Adrenal gland (tissue), 12 donors: Measurements from ENCODE around the gene GRIK5. TPM values are rescaled to one million over a fixed set of nuclear protein-coding genes. Genes with fewer than 3 reads are reported as not detected.

Source experiments
- DNase-seq, 7 donors: peaks; one replicate each; pipeline ENCODE4 v3.0.0-alpha.2; 2019 to 2020
- H3K27ac ChIP-seq, 5 donors: fragments of 200-600 bp; sonication (generic) in 4 of 5; 1 replicate in 3 of 5; 2 replicates in 2 of 5; pipeline versions ENCODE4 v1.5.1 to v1.8.0; 2016 to 2020; ENCODE audit warnings: mild to moderate bottlenecking in 1 of 5
- H3K27me3 ChIP-seq: fragments of 200-600 bp; 2 replicates; pipeline ENCODE4 v1.8.0; 2021
- H3K36me3 ChIP-seq, 2 donors: fragments of 200-600 bp; replicated peaks in 1 of 2; 1 replicate in 1 of 2; 2 replicates in 1 of 2; pipeline versions ENCODE4 v1.5.1 to v1.8.0; 2018 to 2022
- H3K4me1 ChIP-seq, 2 donors: fragments of 200-600 bp; replicated peaks in 1 of 2; 1 replicate in 1 of 2; 2 replicates in 1 of 2; pipeline versions ENCODE4 v1.5.1 to v1.8.0; 2018 to 2021
- H3K4me3 ChIP-seq, 4 donors: fragments of 200-600 bp; sonication (generic) in 3 of 4; one replicate each; pipeline ENCODE4 v1.5.1; 2016 to 2018
- H3K9me3 ChIP-seq, 3 donors: fragments of 200-600 bp; sonication (generic) in 1 of 3; replicated peaks in 1 of 3; 1 replicate in 2 of 3; 2 replicates in 1 of 3; pipeline versions ENCODE4 v1.5.1 to v1.8.0; 2016 to 2021
- POLR2A ChIP-seq, 2 donors: fragments of 450-650 bp; IDR thresholded peaks; one replicate each; pipeline ENCODE4 v1.6.1; 2017; ENCODE audit warnings: antibody characterized with exemption in 2 of 2, mild to moderate bottlenecking in 2 of 2, moderate library complexity in 1 of 2
- WGBS, 4 donors: extraction: QIAGEN DNeasy Blood & Tissue Kit in 2 of 4; methylation state at CpG; one replicate each; pipeline versions ENCODE4 v1.1.5 to v1.1.7; 2013 to 2017; 5-methylcytosine and 5-hydroxymethylcytosine counted together
- intact Hi-C, 2 donors: fragments of 100-400 bp; cut with DNase I; formaldehyde crosslinking; loops; one replicate each; pipeline versions ENCODE4 v1.14.1 to v1.15.0; 2022 to 2023
- polyA plus RNA-seq, 3 donors: library from polyadenylated mRNA; stranded (reverse); fragments of 200-250 nt in 2 of 3; fragments of 350-450 nt in 1 of 3; fragmentation: Illumina TruSeq in 1 of 3; extraction: RNeasy Lipid Tissue Mini Kit (QIAGEN cat#74804) in 1 of 3; gene quantifications; one replicate each; pipeline ENCODE4 v1.2.3, GENCODE V29; 2013 to 2014
- total RNA-seq, 9 donors: library from RNA; depleted of rRNA in 4 of 9; stranded (reverse); fragments of >200 nt in 4 of 9; fragments of 120-200 nt in 1 of 9; fragmentation: NEBNext Ultra II Directional in 1 of 9; extraction: Animal tissue kit (Norgen Biotek cat#: 25700) in 1 of 9; gene quantifications; one replicate each; pipeline versions ENCODE4 v1.1.0 to v1.2.4, GENCODE V29; 2013 to 2023
- TF ChIP-seq, protein P1 (sequence below), 6 experiments: fragments of 450-650 bp in 4 of 6; fragments of 200-600 bp in 2 of 6; sonication (generic) in 1 of 6; IDR thresholded peaks; 1 replicate in 5 of 6; 2 replicates in 1 of 6; pipeline versions ENCODE4 v1.5.1 to v1.8.0; 2016 to 2021; ENCODE audit warnings: antibody characterized with exemption in 6 of 6, mild to moderate bottlenecking in 2 of 6, moderate library complexity in 1 of 6
- donor health status: healthy with polysubstance abuse.
- donor health status: Bipolar disorder and iron deficiency.
- donor health status: DM: yes; HTN: yes; CAD: no.
- donor health status: DM: no; HTN: no; CAD: no.
- donor health status: DM: no; HTN: no; CAD: no.
- donor health status: DM: yes; HTN: yes; CAD: no.

Gene GRIK5
- total and polyA plus RNA-seq, 12 donors, result 0.24 to 11.9 (median 2.3) TPM; not detected in 1

- Histone ChIP-seq H3K4me1 (no peaks in the 10 kb centered on the region), H3K36me3 (no peaks in the 10 kb centered on the region), H3K27ac (no peak overlapping the region), H3K27me3 (no peaks in the 10 kb centered on the region), H3K9me3 (no peaks in the 10 kb centered on the region), H3K4me3 (no peak overlapping the region)
- WGBS, 4 donors, result 76 to 90% (median 86%) methylated on average over 8 to 11 of the region's 11 CpGs
- intact Hi-C loops, result no loop called here
- TF ChIP-seq, protein P1, sequence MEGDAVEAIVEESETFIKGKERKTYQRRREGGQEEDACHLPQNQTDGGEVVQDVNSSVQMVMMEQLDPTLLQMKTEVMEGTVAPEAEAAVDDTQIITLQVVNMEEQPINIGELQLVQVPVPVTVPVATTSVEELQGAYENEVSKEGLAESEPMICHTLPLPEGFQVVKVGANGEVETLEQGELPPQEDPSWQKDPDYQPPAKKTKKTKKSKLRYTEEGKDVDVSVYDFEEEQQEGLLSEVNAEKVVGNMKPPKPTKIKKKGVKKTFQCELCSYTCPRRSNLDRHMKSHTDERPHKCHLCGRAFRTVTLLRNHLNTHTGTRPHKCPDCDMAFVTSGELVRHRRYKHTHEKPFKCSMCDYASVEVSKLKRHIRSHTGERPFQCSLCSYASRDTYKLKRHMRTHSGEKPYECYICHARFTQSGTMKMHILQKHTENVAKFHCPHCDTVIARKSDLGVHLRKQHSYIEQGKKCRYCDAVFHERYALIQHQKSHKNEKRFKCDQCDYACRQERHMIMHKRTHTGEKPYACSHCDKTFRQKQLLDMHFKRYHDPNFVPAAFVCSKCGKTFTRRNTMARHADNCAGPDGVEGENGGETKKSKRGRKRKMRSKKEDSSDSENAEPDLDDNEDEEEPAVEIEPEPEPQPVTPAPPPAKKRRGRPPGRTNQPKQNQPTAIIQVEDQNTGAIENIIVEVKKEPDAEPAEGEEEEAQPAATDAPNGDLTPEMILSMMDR (IDR thresholded peaks at IDR 0.05), result no peak
- TF ChIP-seq POLR2A (IDR thresholded peaks at IDR 0.05), result no peak
- no peak for DNase-seq
These were observed 98.6 kb downstream of the GRIK5 start for GRCh38 chr19:41971363-41971762.

- Histone ChIP-seq H3K9me3 (no peaks in the 10 kb centered on the region), H3K36me3 (no peaks in the 10 kb centered on the region), H3K4me3 (no peak overlapping the region), H3K4me1 (no peaks in the 10 kb centered on the region), H3K27me3 (no peaks in the 10 kb centered on the region), H3K27ac (no peak overlapping the region)
- intact Hi-C loops, result no loop called here
- no peak for DNase-seq
- WGBS, 4 donors, result 86 to 93% (median 92%) methylated on average over 10 to 19 of the region's 19 CpGs
- no peak for TF ChIP-seq POLR2A (IDR thresholded peaks at IDR 0.05)
- TF ChIP-seq, protein P1 (IDR thresholded peaks at IDR 0.05), result no peak
These were observed 100.1 kb downstream of the GRIK5 start for GRCh38 chr19:41969772-41970458.

- no peaks in the 10 kb centered on the region for H3K27me3 ChIP-seq
- no peak overlapping the region for H3K27ac ChIP-seq
- no peak overlapping the region for H3K4me3 ChIP-seq
- H3K4me1 ChIP-seq, result no peaks in the 10 kb centered on the region
- no peaks in the 10 kb centered on the region for H3K9me3 ChIP-seq
- intact Hi-C loops, result no loop called here
- 85 to 90% (median 89%) methylated on average over 17 to 28 of the region's 28 CpGs for WGBS, 4 donors
- no peak for DNase-seq
- TF ChIP-seq POLR2A (IDR thresholded peaks at IDR 0.05), result no peak
- TF ChIP-seq, protein P1 (IDR thresholded peaks at IDR 0.05), result no peak
- H3K36me3 ChIP-seq, result no peaks in the 10 kb centered on the region
These were observed 101.0 kb downstream of the GRIK5 start for GRCh38 chr19:41968751-41969595.

DNA sequence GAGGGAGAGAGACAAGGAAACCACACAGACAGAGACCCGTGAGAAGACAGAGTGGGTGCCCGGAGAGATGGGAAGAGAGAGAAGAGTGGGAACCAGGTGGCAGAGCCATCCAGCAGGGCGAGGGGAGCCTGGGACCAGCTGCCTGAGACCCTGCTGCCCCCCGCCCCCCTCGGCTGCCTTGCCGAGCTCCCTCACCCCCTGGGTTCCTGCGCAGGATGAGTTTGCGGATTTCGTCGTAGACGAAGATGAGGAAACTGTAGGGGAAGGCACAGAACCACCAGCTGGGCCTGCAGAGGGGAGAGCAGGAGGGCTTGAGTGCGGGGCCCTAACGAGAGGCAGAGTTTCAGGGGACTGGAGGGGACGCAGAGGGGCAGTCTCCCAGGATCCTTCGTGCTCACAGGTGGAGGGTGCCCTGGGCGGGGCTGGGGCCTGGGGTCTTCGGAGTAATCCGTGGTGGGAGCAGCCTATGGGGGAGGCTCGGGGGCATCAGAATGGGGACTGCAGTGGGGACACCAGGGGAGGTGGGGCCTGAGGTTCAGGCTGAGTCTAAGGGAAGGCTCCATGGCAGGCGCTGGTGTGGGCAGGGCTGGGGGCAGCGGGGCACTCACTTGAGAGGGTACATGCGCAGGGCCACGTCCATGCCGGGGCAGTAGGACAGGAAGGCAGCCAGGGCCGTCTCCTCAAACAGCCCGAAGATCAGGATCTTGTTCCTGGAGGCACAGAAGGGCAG, 102.8 kb downstream of the GRIK5 start:
- H3K4me1 ChIP-seq, result no peaks in the 10 kb centered on the region
- H3K27ac ChIP-seq, result no peak overlapping the region
- no peak overlapping the region for H3K4me3 ChIP-seq
- WGBS, 4 donors, result 66 to 72% (median 69%) methylated on average over 21 to 26 of the region's 26 CpGs
- H3K36me3 ChIP-seq, result no peaks in the 10 kb centered on the region
- no peaks in the 10 kb centered on the region for H3K27me3 ChIP-seq
- intact Hi-C loops, result no loop called here
- TF ChIP-seq, protein P1 (IDR thresholded peaks at IDR 0.05), result no peak
- no peak for TF ChIP-seq POLR2A (IDR thresholded peaks at IDR 0.05)
- DNase-seq, result no peak
- no peaks in the 10 kb centered on the region for H3K9me3 ChIP-seq
